K562 treated with DMSO at 1 percent for 24 hours (cell line): ENCODE measurements around the gene LCE1B. TPM values are rescaled to one million over a fixed set of nuclear protein-coding genes. Genes with fewer than 3 reads are reported as not detected.

Experiments used
- total RNA-seq: library from RNA; unstranded; fragments of 300-600 nt; gene quantifications from 2 replicates; pipeline ENCODE4 v1.2.3, GENCODE V29; 2022; ENCODE audit warnings: low read depth; ENCODE audit not compliant: insufficient read depth

Gene LCE1B
- not detected in 2 replicates for total RNA-seq

GRCh38 chr1:152811671-152812070 lies at the start of gene LCE1B:
Gene LCE1B (plus strand): TSS chr1:152811971. CDS start chr1:152812447, 476 bp downstream.

GRCh38 chr1:152774875-152775274 lies 36.9 kb upstream of the LCE1B start, which contains the start of gene LCE1F:
Gene LCE1F (plus strand): TSS chr1:152775140. CDS start chr1:152776372, 1,232 bp downstream.

GRCh38 chr1:152786077-152786476 lies 25.7 kb upstream of the LCE1B start, which contains the start of gene LCE1E:
Gene LCE1E (plus strand): TSS chr1:152786257. CDS start chr1:152787300, 1,043 bp downstream.

GRCh38 chr1:152796421-152796820 lies 15.3 kb upstream of the LCE1B start, which contains the start of gene LCE1D:
Gene LCE1D (plus strand): TSS chr1:152796721. CDS start chr1:152797795, 1,074 bp downstream.

GRCh38 chr1:152806576-152806975 lies 5.2 kb upstream of the LCE1B start, which contains the start of gene LCE1C:
Gene LCE1C (minus strand): TSS chr1:152806651. CDS start chr1:152805478, 1,173 bp downstream.

GRCh38 chr1:152827173-152827572 lies 15.4 kb downstream of the LCE1B start, which contains the start of gene LCE1A:
Gene LCE1A (plus strand): TSS chr1:152827473. CDS start chr1:152827473, 0 bp downstream.

GRCh38 chr1:152842556-152842955 lies 30.8 kb downstream of the LCE1B start, which contains the start of gene LCE6A:
Gene LCE6A (plus strand): TSS chr1:152842856. CDS start chr1:152843521, 665 bp downstream.

GRCh38 chr1:152859696-152860095 lies 47.9 kb downstream of the LCE1B start, which contains the start of gene LCE7A:
Gene LCE7A (plus strand): TSS chr1:152859996. CDS start chr1:152860698, 702 bp downstream.

Other genes starting within 250 kb of the LCE1B start
- not detected in 2 replicates for gene LCE3E, start 245.2 kb upstream of the LCE1B start, total RNA-seq
- not detected in 2 replicates for gene LCE3D, start 231.5 kb upstream of the LCE1B start, total RNA-seq
- gene LCE3C, start 211.7 kb upstream of the LCE1B start, total RNA-seq = not detected in 2 replicates
- gene LCE3B, start 198.2 kb upstream of the LCE1B start, total RNA-seq = not detected in 2 replicates
- not detected in 2 replicates for gene LCE3A, start 188.9 kb upstream of the LCE1B start, total RNA-seq
- not detected in 2 replicates for gene LCE2D, start 148.6 kb upstream of the LCE1B start, total RNA-seq
- not detected in 2 replicates for gene LCE2C, start 136.7 kb upstream of the LCE1B start, total RNA-seq
- gene LCE2B, start 125.8 kb upstream of the LCE1B start, total RNA-seq = not detected in 2 replicates
- not detected in 2 replicates for gene LCE2A, start 113.6 kb upstream of the LCE1B start, total RNA-seq
- gene LCE4A, start 103.8 kb upstream of the LCE1B start, total RNA-seq = not detected in 2 replicates
- not detected in 2 replicates for gene KPRP, start 53.9 kb upstream of the LCE1B start, total RNA-seq
- not detected in 2 replicates for gene LCE1F, start 36.8 kb upstream of the LCE1B start, total RNA-seq
- gene LCE1E, start 25.7 kb upstream of the LCE1B start, total RNA-seq = not detected in 2 replicates
- gene LCE1D, start 15.2 kb upstream of the LCE1B start, total RNA-seq = not detected in 2 replicates
- not detected in 2 replicates for gene LCE1C, start 5.3 kb upstream of the LCE1B start, total RNA-seq
- not detected in 2 replicates for gene LCE1A, start 15.5 kb downstream of the LCE1B start, total RNA-seq
- gene LCE6A, start 30.9 kb downstream of the LCE1B start, total RNA-seq = not detected in 2 replicates
- not detected in 2 replicates for gene LCE7A, start 48.0 kb downstream of the LCE1B start, total RNA-seq
- gene SMCP, start 66.4 kb downstream of the LCE1B start, total RNA-seq = not detected in 2 replicates
- gene IVL, start 96.6 kb downstream of the LCE1B start, total RNA-seq = not detected in 2 replicates
- gene SPRR5, start 135.2 kb downstream of the LCE1B start, total RNA-seq = not detected in 2 replicates
- gene SPRR4, start 158.7 kb downstream of the LCE1B start, total RNA-seq = not detected in 2 replicates
- not detected in 2 replicates for gene SPRR1A, start 172.1 kb downstream of the LCE1B start, total RNA-seq
- not detected in 2 replicates for gene SPRR3, start 189.8 kb downstream of the LCE1B start, total RNA-seq
- not detected in 2 replicates for gene SPRR1B, start 219.2 kb downstream of the LCE1B start, total RNA-seq
- gene SPRR2D, start 229.1 kb downstream of the LCE1B start, total RNA-seq = 13.6 and 13.7 TPM in 2 replicates
- gene SPRR2A, start 245.5 kb downstream of the LCE1B start, total RNA-seq = not detected in 2 replicates